Posterior vena cava (tissue), 2 donors: Measurements from ENCODE around the gene OGFR. TPM values are rescaled to one million over a fixed set of nuclear protein-coding genes. Genes with fewer than 3 reads are reported as not detected.
"Not testable (repeated sequence)": the region's sequence is repeated elsewhere in the genome, so short reads cannot be mapped to it uniquely, and the experiment has no call there.

Source experiments
- DNase-seq: peaks from one replicate; pipeline ENCODE4 v3.0.0-alpha.2; 2020; ENCODE audit warnings: low spot score
- intact Hi-C, 2 donors: fragments of 100-400 bp; cut with DNase I; formaldehyde crosslinking; loops; one replicate each; pipeline versions ENCODE4 v1.14.1 to v1.14.2; 2022 to 2023
- total RNA-seq, 2 donors: library from RNA; stranded (reverse); fragmentation: NEBNext Ultra II Directional; extraction: Animal tissue kit (Norgen Biotek cat#: 25700); gene quantifications; one replicate each; pipeline ENCODE4 v1.2.1, GENCODE V29; 2021
- donor health status: DM: yes; HTN: yes; CAD: no.
- donor health status: DM: yes; HTN: yes; CAD: no.

OGFR gene
- total RNA-seq, 2 donors from 2014 or later, result 27.7 to 29.4 TPM

DNA sequence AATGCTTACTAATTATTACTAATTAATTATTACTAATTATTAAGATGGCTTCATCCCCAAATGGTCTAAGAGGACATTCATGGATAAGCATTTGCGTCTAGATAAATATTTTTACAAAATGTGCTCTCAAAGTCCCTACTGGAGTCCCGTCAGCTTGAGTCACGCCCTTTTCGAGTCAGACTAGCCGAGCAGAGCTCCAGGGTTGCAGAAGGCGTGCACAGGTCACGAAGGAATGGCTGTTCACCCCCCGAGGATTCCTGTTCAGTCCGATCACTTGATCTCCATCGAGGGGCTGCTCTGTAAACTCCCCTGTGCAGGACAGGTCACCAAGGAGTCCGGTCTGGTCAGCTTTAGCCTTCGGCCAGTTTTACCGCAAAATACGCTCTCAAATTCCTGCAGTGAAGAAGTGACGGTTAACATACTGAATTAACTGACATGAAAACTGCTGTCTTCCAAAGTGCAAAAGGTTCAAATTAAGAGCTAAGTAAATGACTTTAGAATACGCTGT, 37.1 kb downstream of the OGFR start:
- DNase-seq, result no peak
- intact Hi-C loops, result no loop called here

- no peak for DNase-seq
- intact Hi-C loops, result no loop called here
Measured at GRCh38 chr20:62843656-62844055, 39.0 kb downstream of the OGFR start.

- no peak for DNase-seq
- intact Hi-C loops, result no loop called here
Measured at GRCh38 chr20:62844182-62844581, 39.5 kb downstream of the OGFR start.

- DNase-seq, result no peak
- intact Hi-C loops, result loop anchor here in 1 of 2 donors (5.0 kb wide), 1 partner anchor 178 kb away; no protein-coding TSS in a partner anchor
Measured at GRCh38 chr20:62845416-62846160, 41.0 kb downstream of the OGFR start.

- no peak for DNase-seq
- intact Hi-C loops, result loop anchor here in 1 of 2 donors (5.0 kb wide), 1 partner anchor 179 kb away; no protein-coding TSS in a partner anchor
Measured at GRCh38 chr20:62846166-62846890, 41.7 kb downstream of the OGFR start.

DNA sequence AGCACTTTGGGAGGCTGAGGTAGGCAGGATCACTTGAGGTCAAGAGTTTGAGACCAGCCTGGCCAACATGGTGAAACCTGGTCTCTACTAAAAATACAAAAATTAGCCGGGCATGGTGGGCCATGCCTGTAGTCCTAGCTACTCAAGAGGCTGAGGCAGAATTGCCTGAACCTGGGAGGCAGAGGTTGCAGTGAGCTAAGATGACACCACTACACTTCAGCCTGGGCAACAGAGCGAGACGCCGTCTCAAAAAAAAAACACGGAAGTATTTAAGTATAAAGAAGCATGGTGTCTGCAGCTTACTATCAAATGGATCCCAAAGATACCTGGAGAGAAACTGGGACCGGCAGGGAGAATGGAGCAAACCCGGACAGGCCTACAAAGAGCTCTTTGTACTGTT, 44.3 kb downstream of the OGFR start:
- not testable (repeated sequence) for DNase-seq
- intact Hi-C loops, result loop anchor here in 1 of 2 donors (5.0 kb wide), 1 partner anchor 182 kb away; no protein-coding TSS in a partner anchor

GRCh38 chr20:62849431-62849830, 44.8 kb downstream of the OGFR start:
- DNase-seq, result no peak

GRCh38 chr20:62850333-62850974, 45.8 kb downstream of the OGFR start:
- DNase-seq, result no peak
- intact Hi-C loops, result no loop called here

More at GRCh38 chr20:62849431-62849830, 44.8 kb downstream of the OGFR start:
- intact Hi-C loops, result loop anchor here in 1 of 2 donors (5.0 kb wide), 1 partner anchor 182 kb away; no protein-coding TSS in a partner anchor

DNA sequence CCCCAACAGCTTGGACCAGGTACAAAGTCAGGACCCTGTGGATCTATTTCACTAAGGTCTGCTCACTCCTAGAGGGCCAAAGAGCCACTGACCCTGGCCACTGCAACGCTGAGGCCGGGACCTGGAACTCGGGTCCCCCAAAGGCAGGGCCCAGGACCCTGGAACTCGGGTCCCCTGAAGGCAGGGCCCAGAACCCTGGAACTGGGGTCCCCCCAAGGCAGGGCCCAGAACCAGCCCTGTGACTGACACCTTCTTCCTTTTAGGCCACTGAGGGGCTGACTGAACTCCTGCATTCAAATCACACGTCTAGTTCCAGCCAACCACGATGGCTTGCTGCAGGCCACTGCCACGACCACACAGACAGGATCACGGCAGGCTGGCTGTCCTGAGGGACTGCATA, 47.6 kb downstream of the OGFR start:
- DNase-seq, result no peak
- intact Hi-C loops, result no loop called here

DNA sequence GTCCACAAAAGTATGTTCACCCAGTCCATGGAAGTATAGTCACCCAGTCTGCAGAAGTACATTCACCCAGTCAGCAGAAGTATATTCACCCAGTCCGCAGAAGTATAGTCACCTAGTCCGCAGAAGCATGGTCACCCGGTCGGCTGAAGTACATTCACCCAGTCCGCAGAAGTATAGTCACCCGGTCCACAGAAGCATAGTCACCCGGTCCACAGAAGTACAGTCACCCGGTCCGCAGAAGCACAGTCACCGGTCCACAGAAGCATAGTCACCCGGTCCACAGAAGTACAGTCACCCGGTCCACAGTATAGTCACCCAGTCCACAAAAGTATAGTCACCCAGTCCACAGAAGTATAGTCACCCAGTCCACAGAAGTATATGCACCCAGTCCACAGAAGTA, 48.2 kb downstream of the OGFR start:
- intact Hi-C loops, result no loop called here
- DNase-seq, result no peak

- DNase-seq, intact Hi-C loops: not testable (repeated sequence)
Measured at GRCh38 chr20:62853304-62853703, 48.7 kb downstream of the OGFR start.

GRCh38 chr20:62854121-62854520, 49.5 kb downstream of the OGFR start:
- intact Hi-C loops, result no loop called here
- DNase-seq, result no peak

GRCh38 chr20:62855120-62855519, 50.5 kb downstream of the OGFR start:
- intact Hi-C loops, result no loop called here
- no peak for DNase-seq

DNA sequence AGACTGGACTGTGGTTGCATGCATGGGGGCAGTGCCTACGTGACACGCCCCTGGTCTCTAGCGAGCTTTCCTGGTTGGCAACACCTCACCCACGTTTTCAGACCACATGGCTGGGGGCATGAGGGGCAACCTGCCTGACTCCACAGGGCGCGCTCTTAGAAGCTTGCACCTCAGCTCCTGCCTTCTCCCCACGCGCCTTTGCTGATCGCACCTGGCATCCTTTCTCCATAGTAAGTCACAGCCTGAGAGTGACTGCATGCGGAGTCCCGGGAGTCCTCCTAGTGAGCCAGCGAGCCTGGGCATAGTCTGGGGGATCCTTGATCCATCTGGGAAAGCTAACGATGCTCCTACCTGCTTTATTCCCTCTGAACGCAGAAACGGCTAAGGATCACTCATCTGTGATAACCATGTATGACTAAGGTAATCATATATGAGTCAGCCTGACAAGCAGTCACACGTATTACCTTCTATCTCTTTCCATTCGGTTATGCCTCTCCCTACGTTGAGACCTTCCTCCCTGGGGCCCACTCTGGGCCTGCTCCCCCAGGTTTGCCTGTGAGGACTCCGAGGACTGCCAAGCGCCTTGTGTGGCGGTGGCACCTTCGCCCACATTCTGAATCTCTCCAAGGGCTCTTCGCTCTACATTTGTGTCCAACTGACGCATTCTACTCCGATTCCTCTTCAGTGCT, 52.4 kb downstream of the OGFR start:
- intact Hi-C loops, result no loop called here
- DNase-seq, result no peak

- intact Hi-C loops, result no loop called here
- no peak for DNase-seq
Measured at GRCh38 chr20:62858058-62858830, 53.6 kb downstream of the OGFR start.

- intact Hi-C loops, result no loop called here
- no peak for DNase-seq
Measured at GRCh38 chr20:62859721-62860120, 55.1 kb downstream of the OGFR start.

DNA sequence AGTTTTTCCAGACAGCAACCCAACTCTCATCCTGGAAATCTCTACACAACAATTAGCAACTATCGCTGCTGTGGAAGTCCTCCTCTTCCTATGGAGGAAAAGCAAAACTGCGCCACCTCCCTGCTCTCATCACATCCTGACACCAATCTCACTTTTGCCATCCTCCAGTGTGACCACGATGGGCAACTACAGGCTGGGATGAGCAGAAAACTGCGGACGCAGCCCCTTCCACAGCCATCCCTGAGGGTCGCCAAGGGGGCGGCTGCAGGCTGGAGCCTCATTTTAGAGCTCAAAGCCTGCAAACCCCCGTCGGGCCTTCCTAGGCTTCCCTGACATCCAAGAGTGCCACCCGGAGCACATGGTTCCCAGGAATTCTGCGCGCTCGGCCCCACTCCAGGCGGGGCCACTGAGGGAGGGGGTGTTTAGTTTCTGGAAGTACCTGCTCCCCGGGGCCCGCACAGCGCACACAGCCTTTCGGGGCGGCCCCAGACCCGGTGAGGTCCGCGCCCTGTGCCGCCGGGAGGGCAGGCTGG, 55.8 kb downstream of the OGFR start:
- intact Hi-C loops, result no loop called here
- peak; percentile 78 for DNase-seq
